CD4-positive, alpha-beta T cell treated with Interferon alpha-2 for 1 hour (primary cell): ENCODE data around the gene C16orf87.
"Not testable (repeated sequence)": the region's sequence is repeated elsewhere in the genome, so short reads cannot be mapped to it uniquely, and the experiment has no call there.

Experiments
- DNase-seq, 2 donors: peaks; one replicate each; pipeline ENCODE4 v3.0.0-alpha.2; 2020 to 2022

C16orf87 gene

GRCh38 chr16:46797501-46797900 lies 33.5 kb downstream of the C16orf87 start:
- DNase-seq: no peak

- no peak for DNase-seq
Measured at GRCh38 chr16:46796764-46797269, 34.2 kb downstream of the C16orf87 start.

GRCh38 chr16:46793841-46794240 lies 37.1 kb downstream of the C16orf87 start:
- no peak for DNase-seq

- no peak for DNase-seq
Measured at GRCh38 chr16:46790599-46791270, 40.2 kb downstream of the C16orf87 start.

GRCh38 chr16:46789499-46790414 lies 41.2 kb downstream of the C16orf87 start:
- peak; percentile 83 to 90 for DNase-seq

- DNase-seq: no peak
Measured at GRCh38 chr16:46788891-46789474, 42.0 kb downstream of the C16orf87 start.

GRCh38 chr16:46787909-46788308 lies 43.1 kb downstream of the C16orf87 start:
- peak in 1 of 2 donors; percentile 11 for DNase-seq

- no peak for DNase-seq
Measured at GRCh38 chr16:46785076-46785845, 45.7 kb downstream of the C16orf87 start.

GRCh38 chr16:46784569-46784968 lies 46.4 kb downstream of the C16orf87 start:
- DNase-seq: not testable (repeated sequence)

- DNase-seq: no peak
Measured at GRCh38 chr16:46783800-46784199, 47.2 kb downstream of the C16orf87 start.

GRCh38 chr16:46782320-46782719 lies 48.7 kb downstream of the C16orf87 start:
- DNase-seq: no peak

- no peak for DNase-seq
Measured at GRCh38 chr16:46777804-46778203, 53.2 kb downstream of the C16orf87 start.

- no peak for DNase-seq
Measured at GRCh38 chr16:46775214-46775613, 55.8 kb downstream of the C16orf87 start.

- DNase-seq: no peak
Measured at GRCh38 chr16:46774743-46775177, 56.2 kb downstream of the C16orf87 start.

GRCh38 chr16:46772463-46772862 lies 58.5 kb downstream of the C16orf87 start:
- DNase-seq: no peak

GRCh38 chr16:46768809-46769208 lies 62.2 kb downstream of the C16orf87 start:
- DNase-seq: no peak

- DNase-seq: no peak
Measured at GRCh38 chr16:46765050-46765449, 65.9 kb downstream of the C16orf87 start.

GRCh38 chr16:46763147-46763546 lies 67.8 kb downstream of the C16orf87 start:
- DNase-seq: no peak

- no peak for DNase-seq
Measured at GRCh38 chr16:46762583-46762982, 68.4 kb downstream of the C16orf87 start.

- no peak for DNase-seq
Measured at GRCh38 chr16:46759309-46759708, 71.7 kb downstream of the C16orf87 start.

- DNase-seq: no peak
Measured at GRCh38 chr16:46757339-46758050, 73.5 kb downstream of the C16orf87 start.

- DNase-seq: no peak
Measured at GRCh38 chr16:46756772-46757171, 74.2 kb downstream of the C16orf87 start.
